HPDE6-E6E7 (cell line): ENCODE measurements around the gene MZF1.

Experiments used
- DNase-seq: peaks from one replicate; pipeline ENCODE4 v3.0.0; 2011; ENCODE audit warnings: missing footprints; ENCODE audit errors: extremely low spot score

MZF1 gene

GRCh38 chr19:58513694-58514563 is 59.2 kb downstream of the MZF1 start:
- peak; percentile 84 for DNase-seq

DNA sequence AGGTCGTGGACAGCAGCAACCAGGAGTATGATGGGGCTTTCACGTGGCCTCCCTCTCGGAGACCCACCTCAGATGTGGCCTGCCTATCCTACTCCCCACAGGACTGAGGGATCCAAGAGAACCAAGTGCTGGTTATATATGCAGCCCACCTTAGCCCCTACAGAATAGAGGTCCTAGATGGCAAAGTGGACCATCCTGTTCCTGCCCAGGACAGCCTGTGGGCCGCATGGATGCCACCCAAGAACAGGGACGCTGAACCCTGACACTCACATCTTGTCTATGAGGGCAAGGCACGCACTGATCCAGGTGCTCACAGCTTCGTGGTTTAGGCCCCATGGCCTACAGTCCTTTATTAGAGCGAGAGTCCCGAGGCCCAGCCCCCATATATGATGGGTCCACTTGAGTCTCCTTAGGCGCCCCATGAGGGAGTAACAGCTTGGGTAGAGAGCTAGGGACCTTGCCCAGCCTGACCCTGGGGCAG is 59.9 kb downstream of the MZF1 start:
- no peak for DNase-seq
